GM23338 (cell line): ENCODE data around the gene RASGRF2. TPM values are rescaled to one million over a fixed set of nuclear protein-coding genes. Genes with fewer than 3 reads are reported as not detected.

Experiments used
- ATAC-seq: fragments of 200-7000 bp; cut with Tn5 transposase; 3 replicates; pipeline ENCODE4 v1.9.1; 2020
- DNase-seq: peaks from one replicate; pipeline ENCODE4 v3.0.0-alpha.2; 2015; ENCODE audit warnings: low spot score
- H2AFZ ChIP-seq: fragments of 200-600 bp; sonication (generic); 2 replicates; pipeline ENCODE4 v1.8.0; 2016; ENCODE audit warnings: antibody characterized with exemption, mild to moderate bottlenecking, moderate library complexity
- H3F3A ChIP-seq: fragments of 200-600 bp; sonication (generic); replicated peaks from 2 replicates; pipeline ENCODE4 v1.8.0; 2017; ENCODE audit warnings: antibody characterized with exemption, mixed run types, low read depth
- H3K27ac ChIP-seq: fragments of 200-600 bp; sonication (generic); 2 replicates; pipeline ENCODE4 v1.6.1; 2016; ENCODE audit warnings: low read depth
- H3K27me3 ChIP-seq: fragments of 200-600 bp; sonication (generic); 2 replicates; pipeline ENCODE4 v1.8.0; 2016; ENCODE audit warnings: mild to moderate bottlenecking, mixed run types, moderate library complexity; ENCODE audit not compliant: insufficient read depth
- H3K36me3 ChIP-seq: fragments of 200-600 bp; sonication (generic); 2 replicates; pipeline ENCODE4 v1.8.0; 2016; ENCODE audit warnings: mild to moderate bottlenecking; ENCODE audit not compliant: insufficient read depth
- H3K4me1 ChIP-seq: fragments of 200-600 bp; sonication (generic); 2 replicates; pipeline ENCODE4 v1.8.0; 2016; ENCODE audit warnings: mild to moderate bottlenecking, moderate library complexity; ENCODE audit not compliant: insufficient read depth
- H3K4me2 ChIP-seq: fragments of 200-600 bp; sonication (generic); 2 replicates; pipeline ENCODE4 v1.7.1; 2017; ENCODE audit warnings: mixed run types
- H3K4me3 ChIP-seq: fragments of 200-600 bp; sonication (generic); 2 replicates; pipeline ENCODE4 v1.6.1; 2016; ENCODE audit warnings: mixed run types
- H3K79me2 ChIP-seq: fragments of 200-600 bp; sonication (generic); replicated peaks from 2 replicates; pipeline ENCODE4 v1.8.0; 2017; ENCODE audit warnings: mild to moderate bottlenecking; ENCODE audit not compliant: insufficient read depth
- H3K9me2 ChIP-seq: fragments of 200-600 bp; sonication (generic); 2 replicates; pipeline ENCODE4 v1.8.0; 2017; ENCODE audit not compliant: insufficient read depth
- H4K20me1 ChIP-seq: fragments of 200-600 bp; sonication (generic); replicated peaks from 2 replicates; pipeline ENCODE4 v1.8.0; 2017; ENCODE audit warnings: mild to moderate bottlenecking; ENCODE audit not compliant: insufficient read depth
- H3K27ac Mint-ChIP-seq: 2 replicates; pipeline ENCODE4 v1.8.0; 2020; ENCODE audit warnings: inconsistent platforms, mild to moderate bottlenecking, moderate library complexity, mixed read lengths
- H3K27me3 Mint-ChIP-seq: 3 replicates; pipeline ENCODE4 v1.8.0; 2022; ENCODE audit warnings: low read depth, mild to moderate bottlenecking, moderate library complexity, mixed read lengths, inconsistent platforms; ENCODE audit not compliant: insufficient read depth, poor library complexity
- H3K36me3 Mint-ChIP-seq: 3 replicates; pipeline ENCODE4 v1.8.0; 2021; ENCODE audit warnings: low read depth, mild to moderate bottlenecking, inconsistent platforms, moderate library complexity, mixed read lengths
- H3K4me1 Mint-ChIP-seq: 3 replicates; pipeline ENCODE4 v1.8.0; 2020; ENCODE audit warnings: mild to moderate bottlenecking, inconsistent platforms, mixed read lengths
- H3K4me3 Mint-ChIP-seq: 3 replicates; pipeline ENCODE4 v1.8.0; 2021; ENCODE audit warnings: moderate library complexity, mild to moderate bottlenecking, inconsistent platforms, mixed read lengths
- H3K9me3 Mint-ChIP-seq: 3 replicates; pipeline ENCODE4 v1.8.0; 2020; ENCODE audit warnings: moderate library complexity, mild to moderate bottlenecking, inconsistent platforms, mixed read lengths
- CTCF ChIP-seq, 2 experiments: fragments of 200-600 bp in 1 of 2; sonication (generic) in 1 of 2; conservative IDR thresholded peaks; 2 replicates each; pipeline versions ENCODE4 v1.5.1 to v1.6.1; 2016 to 2017; ENCODE audit warnings: antibody characterized with exemption in 2 of 2, low read depth in 2 of 2, mild to moderate bottlenecking in 2 of 2, moderate library complexity in 1 of 2
- ETS1 ChIP-seq: IDR thresholded peaks from 2 replicates; pipeline ENCODE4 v1.6.1; 2016; ENCODE audit warnings: antibody characterized with exemption
- EZH2 ChIP-seq: fragments of 200-600 bp; sonication (generic); IDR thresholded peaks from one replicate; pipeline ENCODE4 v1.8.0; 2017; ENCODE audit warnings: antibody characterized with exemption, mild to moderate bottlenecking, low read depth; ENCODE audit not compliant: unreplicated experiment
- EZH2phosphoT487 ChIP-seq: fragments of 200-600 bp; sonication (generic); IDR thresholded peaks from one replicate; pipeline ENCODE4 v1.8.1; 2018; ENCODE audit warnings: antibody characterized with exemption; ENCODE audit not compliant: unreplicated experiment
- POLR2AphosphoS5 ChIP-seq: IDR thresholded peaks from 2 replicates; pipeline ENCODE4 v1.6.1; 2016; ENCODE audit warnings: antibody characterized with exemption, low read depth
- STAT1 ChIP-seq: IDR thresholded peaks from one replicate; pipeline ENCODE4 v1.6.1; 2016; ENCODE audit warnings: antibody characterized with exemption; ENCODE audit not compliant: unreplicated experiment
- ZNF114 ChIP-seq: fragments of 250-450 bp; sonication (Bioruptor Pico); IDR thresholded peaks from 2 replicates; pipeline ENCODE4 v1.5.0; 2020; ENCODE audit warnings: mild to moderate bottlenecking, moderate library complexity
- ZNF462 ChIP-seq: fragments of 250-450 bp; sonication (Bioruptor Pico); IDR thresholded peaks from 2 replicates; pipeline ENCODE4 v1.5.0; 2020; ENCODE audit warnings: mild to moderate bottlenecking, moderate library complexity
- polyA plus RNA-seq: library from polyadenylated mRNA; unstranded; fragments of >200 nt; fragmentation: Nextera tagmentation; extraction: Ambion mirVana; gene quantifications from 2 replicates; pipeline ENCODE4 v1.2.1, GENCODE V29; 2016
- total RNA-seq: library from RNA; depleted of rRNA; stranded (reverse); fragments of >200 nt; shearing (Covaris generic); gene quantifications from 2 replicates; pipeline ENCODE4 v1.2.3, GENCODE V29; 2014

The RASGRF2 gene
- total and polyA plus RNA-seq, 2 experiments from 2014 or later, result 5.0 to 19.2 TPM

GRCh38 chr5:80989883-80990282 is 29.7 kb downstream of the RASGRF2 start (continued):
- TF ChIP-seq POLR2AphosphoS5, result no peak

GRCh38 chr5:80990527-80990926 is 30.4 kb downstream of the RASGRF2 start:
- DNase-seq (peak; percentile 28), ATAC-seq (peak; percentile 78)
- Histone ChIP-seq H3K79me2 (peaks cover 36% of the 10 kb centered on the region), H3K4me2 (peak overlapping the region; percentile 61), H2AFZ (no peak overlapping the region), H3K4me3 (no peak overlapping the region), H4K20me1 (no peaks in the 10 kb centered on the region; the same call in 1 of the 2 replicates), H3K9me2 (no peaks in the 10 kb centered on the region), H3K4me1 (peaks cover 29% of the 10 kb centered on the region), H3K27ac (peak overlapping the region; percentile 75), H3K36me3 (no peaks in the 10 kb centered on the region), H3K27me3 (no peaks in the 10 kb centered on the region), H3F3A (no peaks in the 10 kb centered on the region)
- H3K9me3 Mint-ChIP-seq, result no peaks in the 10 kb centered on the region
- no peaks in the 10 kb centered on the region for H3K36me3 Mint-ChIP-seq
- peaks cover 26% of the 10 kb centered on the region for H3K4me1 Mint-ChIP-seq
- H3K27ac Mint-ChIP-seq, result peak overlapping the region; percentile 75
- no peak overlapping the region; the same call in 2 of the 3 replicates for H3K4me3 Mint-ChIP-seq
- H3K27me3 Mint-ChIP-seq, result peaks cover 3% of the 10 kb centered on the region
- TF ChIP-seq STAT1 (no peak), EZH2phosphoT487 (no peak), ZNF114 (CRISPR knock-in tag) (no peak), ZNF462 (CRISPR knock-in tag) (no peak), CTCF (conservative IDR thresholded peaks at IDR 0.05; ENCODE audit: low read depth in 2 of 2) (no peak), EZH2 (no peak), ETS1 (no peak)
